Endothelial cell of umbilical vein (primary cell): Measurements from ENCODE around the gene ABCG4. TPM values are rescaled to one million over a fixed set of nuclear protein-coding genes. Genes with fewer than 3 reads are reported as not detected.

Experiments
- BruUV-seq: library from RNA; stranded (reverse); fragments of 400-500 nt; replicated peaks from 2 replicates; lab custom pipeline; 2021; lab: Mats Ljungman, UMichigan
- CTCF ChIA-PET: fragments of 300-600, 350-600 bp; sonication (Branson Sonifier 250); formaldehyde crosslinking; loops from one replicate; lab custom pipeline; 2021; ENCODE audit warnings: antibody characterized with exemption, inconsistent platforms; lab: Charles Lee
- POLR2A ChIA-PET: fragments of 300-600, 350-600 bp; sonication (Branson Sonifier 250); formaldehyde crosslinking; loops from one replicate; lab custom pipeline; 2021; ENCODE audit warnings: antibody characterized with exemption, inconsistent platforms; lab: Charles Lee
- DNase-seq: peaks from one replicate; pipeline ENCODE4 v3.0.0-alpha.2; 2011; ENCODE audit warnings: low read depth, low spot score
- FAIRE-seq: peaks from 2 replicates; lab custom pipeline; 2011; peaks lifted over from hg19 to GRCh38; lab: Jason Lieb, UNC
- H2AFZ ChIP-seq: 2 replicates; pipeline ENCODE4 v1.6.0; 2012; ENCODE audit warnings: low read depth, low read length, control low read depth, inconsistent platforms
- H3K27ac ChIP-seq: 2 replicates; pipeline ENCODE4 v1.5.1; 2011; ENCODE audit warnings: low read depth, mild to moderate bottlenecking, control low read depth, low read length, moderate library complexity; ENCODE audit not compliant: insufficient read depth
- H3K27me3 ChIP-seq, 2 experiments: 2 replicates each; pipeline versions ENCODE4 v1.6.0 to v1.6.1; 2011; ENCODE audit warnings: low read length in 2 of 2, mixed read lengths in 1 of 2; ENCODE audit not compliant: control insufficient read depth in 2 of 2, insufficient read depth in 2 of 2
- H3K36me3 ChIP-seq, 2 experiments: 2 replicates in 1 of 2; 3 replicates in 1 of 2; pipeline ENCODE4 v1.5.1; 2011; ENCODE audit warnings: low read length in 2 of 2, mild to moderate bottlenecking in 1 of 2, moderate library complexity in 1 of 2; ENCODE audit not compliant: control insufficient read depth in 2 of 2, insufficient read depth in 2 of 2; ENCODE audit errors: extremely low read depth in 1 of 2
- H3K4me1 ChIP-seq: 3 replicates; pipeline ENCODE4 v1.5.1; 2011; ENCODE audit warnings: mild to moderate bottlenecking, low read length; ENCODE audit not compliant: control insufficient read depth, insufficient read depth; ENCODE audit errors: extremely low read depth
- H3K4me2 ChIP-seq: 2 replicates; pipeline ENCODE4 v1.6.1; 2011; ENCODE audit warnings: low read length, control low read depth, mixed read lengths; ENCODE audit not compliant: insufficient read depth
- H3K4me3 ChIP-seq, 3 experiments: fragments of 200-600 bp in 1 of 3; sonication (generic), shearing (Covaris generic) in 1 of 3; replicated peaks in 1 of 3; 2 replicates each; pipeline ENCODE4 v1.5.1; 2011 to 2016; ENCODE audit warnings: control low read depth in 3 of 3, low read length in 3 of 3, mild to moderate bottlenecking in 2 of 3, inconsistent platforms in 1 of 3, low read depth in 1 of 3, moderate library complexity in 1 of 3; ENCODE audit not compliant: insufficient read depth in 1 of 3
- H3K79me2 ChIP-seq: 2 replicates; pipeline ENCODE4 v1.6.0; 2012; ENCODE audit warnings: low read length, inconsistent platforms; ENCODE audit not compliant: control insufficient read depth, insufficient read depth
- H3K9ac ChIP-seq: replicated peaks from 2 replicates; pipeline ENCODE3; 2011; ENCODE audit warnings: low read length, control low read depth; ENCODE audit not compliant: insufficient read depth; ENCODE audit errors: extremely low read depth
- H3K9me1 ChIP-seq: replicated peaks from 3 replicates; pipeline ENCODE4 v1.6.0; 2011; ENCODE audit warnings: mild to moderate bottlenecking, low read length; ENCODE audit not compliant: control insufficient read depth, insufficient read depth; ENCODE audit errors: extremely low read depth
- H3K9me3 ChIP-seq: replicated peaks from 2 replicates; pipeline ENCODE4 v1.5.1; 2012; ENCODE audit warnings: low read length, inconsistent platforms; ENCODE audit not compliant: control insufficient read depth, insufficient read depth
- H4K20me1 ChIP-seq: replicated peaks from 2 replicates; pipeline ENCODE3; 2011; ENCODE audit warnings: mild to moderate bottlenecking, low read length; ENCODE audit not compliant: control insufficient read depth, insufficient read depth; ENCODE audit errors: extremely low read depth
- FOS ChIP-seq: IDR thresholded peaks from 2 replicates; pipeline ENCODE4 v1.6.1; 2011; ENCODE audit warnings: mild to moderate bottlenecking, low read length, moderate library complexity, borderline replicate concordance; ENCODE audit not compliant: insufficient read depth
- JUN ChIP-seq: IDR thresholded peaks from 2 replicates; pipeline ENCODE4 v1.6.1; 2011; ENCODE audit warnings: borderline replicate concordance, low read depth; ENCODE audit not compliant: insufficient read length, insufficient read depth
- POLR2A ChIP-seq: IDR thresholded peaks from 2 replicates; pipeline ENCODE4 v1.6.1; 2012; ENCODE audit warnings: low read depth, mild to moderate bottlenecking, control low read depth, low read length
- POLR2AphosphoS5 ChIP-seq: IDR thresholded peaks from 2 replicates; pipeline ENCODE4 v1.6.1; 2012; ENCODE audit warnings: low read depth, mild to moderate bottlenecking, control low read depth, low read length, moderate library complexity; ENCODE audit not compliant: insufficient read depth
- dilution Hi-C: fragments of 300-500 bp; cut with MboI; formaldehyde crosslinking; loops from one replicate; pipeline ENCODE4 v1.15.0; 2019; ENCODE audit warnings: low sequenced_read_pairs; ENCODE audit not compliant: extremely low pct_ligation_motif_present
- intact Hi-C: fragments of 100-400 bp; cut with micrococcal nuclease; formaldehyde crosslinking; loops from one replicate; pipeline ENCODE4 v1.10.0; 2022
- polyA plus RNA-seq, 4 experiments: library from polyadenylated mRNA; depleted of rRNA in 3 of 4; stranded (reverse) in 3 of 4; unstranded in 1 of 4; fragments of >200 nt; gene quantifications; 2 replicates each; pipeline versions ENCODE4 v1.2.1 to v1.2.3, GENCODE V29; 2011 to 2012; ENCODE audit warnings: missing spikeins in 1 of 4
- total RNA-seq: library from RNA; stranded (reverse); gene quantifications from 2 replicates; pipeline ENCODE4 v1.2.3, GENCODE V29; 2021
- TF ChIP-seq, protein P1 (sequence below), 2 donors: IDR thresholded peaks; 1 replicate in 1 of 2; 2 replicates in 1 of 2; pipeline ENCODE4 v1.5.1; 2011; ENCODE audit warnings: low read length in 2 of 2, mild to moderate bottlenecking in 2 of 2, moderate library complexity in 2 of 2, control low read depth in 1 of 2, inconsistent platforms in 1 of 2, low read depth in 1 of 2; ENCODE audit not compliant: insufficient read depth in 1 of 2; ENCODE audit errors: extremely low read depth in 1 of 2

ABCG4 gene
- total and polyA plus RNA-seq, 2 donors (not counting 3 experiments of a cell fraction or from before 2014, with no cell fraction given) = 1.0 to 1.7 TPM

DNA sequence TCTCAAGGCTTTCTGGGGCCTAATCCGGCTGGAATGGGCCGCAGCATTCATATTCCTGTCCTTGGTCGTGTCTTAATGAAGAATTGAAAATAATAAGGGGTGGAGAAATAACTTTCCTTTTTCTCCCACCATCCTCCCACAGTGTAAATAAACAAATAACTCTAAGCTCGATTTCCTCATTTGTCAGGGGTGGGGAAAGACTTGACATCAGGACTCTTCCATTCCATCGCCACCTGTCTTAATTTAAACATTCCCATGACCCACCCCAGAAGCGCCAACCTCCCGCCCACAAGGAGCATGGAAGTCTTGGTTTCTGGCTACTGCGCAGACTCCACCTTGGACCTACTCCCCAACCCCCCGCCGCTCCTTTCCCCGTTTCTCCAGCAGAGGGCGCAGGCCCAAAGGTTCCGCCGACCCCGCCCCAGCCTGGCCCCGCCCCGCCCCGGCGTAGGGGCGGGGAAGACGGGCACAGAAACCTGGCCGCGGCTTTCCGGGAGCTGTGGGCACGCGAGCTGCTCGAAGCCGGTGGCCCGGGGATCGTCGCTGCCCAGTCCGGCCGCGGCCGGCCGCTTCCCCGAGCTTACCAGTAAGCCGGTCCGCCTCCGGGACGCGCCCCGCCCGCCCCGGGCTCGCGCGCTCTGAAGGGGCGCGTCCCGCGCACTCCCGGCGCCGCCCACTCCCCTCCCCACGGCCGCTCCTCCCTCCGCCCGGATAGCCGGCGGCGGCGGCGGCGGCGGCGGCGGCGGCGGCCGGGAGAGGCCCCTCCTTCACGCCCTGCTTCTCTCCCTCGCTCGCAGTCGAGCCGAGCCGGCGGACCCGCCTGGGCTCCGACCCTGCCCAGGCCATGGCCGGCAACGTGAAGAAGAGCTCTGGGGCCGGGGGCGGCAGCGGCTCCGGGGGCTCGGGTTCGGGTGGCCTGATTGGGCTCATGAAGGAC, 57.0 kb downstream of the ABCG4 start, which contains the start of gene CBL:
TSS of gene CBL (plus strand) at position 766 of the 937 bp plus-strand sequence. CDS start at position 845, 79 bp downstream.
- CTCF ChIA-PET = interaction anchor here (0.6 to 2.7 kb wide), 25 partner anchors 9 to 216 kb away, joined by 3 to 34 read pairs (median 5); partner anchors contain the start of genes C1QTNF5, DPAGT1 and MCAM
- peak; percentile 90 for DNase-seq
- no peaks in the 10 kb centered on the region for H3K36me3 ChIP-seq
- intact Hi-C loops (loop anchor here (1.0 to 5.0 kb wide), 5 partner anchors 56 to 166 kb away; no protein-coding TSS in a partner anchor), dilution Hi-C loops (no loop called here)
- no TSS peak for BruUV-seq
- no peaks in the 10 kb centered on the region for H3K9me1 ChIP-seq
- no peaks in the 10 kb centered on the region for H3K27me3 ChIP-seq
- peak within 1 kb of the TSS; percentile 76 for H3K9ac ChIP-seq
- H2AFZ ChIP-seq = peak within 1 kb of the TSS; percentile 98
- peaks cover 6% of the 10 kb centered on the region for H4K20me1 ChIP-seq
- H3K4me1 ChIP-seq = peaks cover 17% of the 10 kb centered on the region
- TF ChIP-seq POLR2AphosphoS5 (peak; percentile 54), POLR2A (peak; percentile 35), FOS (no peak), JUN (no peak)
- TF ChIP-seq, protein P1, sequence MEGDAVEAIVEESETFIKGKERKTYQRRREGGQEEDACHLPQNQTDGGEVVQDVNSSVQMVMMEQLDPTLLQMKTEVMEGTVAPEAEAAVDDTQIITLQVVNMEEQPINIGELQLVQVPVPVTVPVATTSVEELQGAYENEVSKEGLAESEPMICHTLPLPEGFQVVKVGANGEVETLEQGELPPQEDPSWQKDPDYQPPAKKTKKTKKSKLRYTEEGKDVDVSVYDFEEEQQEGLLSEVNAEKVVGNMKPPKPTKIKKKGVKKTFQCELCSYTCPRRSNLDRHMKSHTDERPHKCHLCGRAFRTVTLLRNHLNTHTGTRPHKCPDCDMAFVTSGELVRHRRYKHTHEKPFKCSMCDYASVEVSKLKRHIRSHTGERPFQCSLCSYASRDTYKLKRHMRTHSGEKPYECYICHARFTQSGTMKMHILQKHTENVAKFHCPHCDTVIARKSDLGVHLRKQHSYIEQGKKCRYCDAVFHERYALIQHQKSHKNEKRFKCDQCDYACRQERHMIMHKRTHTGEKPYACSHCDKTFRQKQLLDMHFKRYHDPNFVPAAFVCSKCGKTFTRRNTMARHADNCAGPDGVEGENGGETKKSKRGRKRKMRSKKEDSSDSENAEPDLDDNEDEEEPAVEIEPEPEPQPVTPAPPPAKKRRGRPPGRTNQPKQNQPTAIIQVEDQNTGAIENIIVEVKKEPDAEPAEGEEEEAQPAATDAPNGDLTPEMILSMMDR (IDR thresholded peaks at IDR 0.05; ENCODE audit: extremely low read depth in 1 of 2, insufficient read depth in 1 of 2, low read depth in 1 of 2, low read length in 2 of 2) = peak; percentile 81 to 95
- H3K4me3 ChIP-seq = peak within 1 kb of the TSS; percentile 88 to 97 (median 93)
- no peaks in the 10 kb centered on the region for H3K9me3 ChIP-seq
- POLR2A ChIA-PET = interaction anchor here (0.6 kb wide), 2 partner anchors 34 to 133 kb away, joined by 3 to 7 read pairs; no protein-coding TSS in a partner anchor
- peaks cover 45% of the 10 kb centered on the region for H3K79me2 ChIP-seq
- peak; percentile 84 for FAIRE-seq
- peak within 1 kb of the TSS; percentile 99 for H3K4me2 ChIP-seq
- peak within 1 kb of the TSS; percentile 55 for H3K27ac ChIP-seq
